ENCODE data around the gene C4B. TPM values are rescaled to one million over a fixed set of nuclear protein-coding genes. Genes with fewer than 3 reads are reported as not detected.
"Not testable (repeated sequence)": the region's sequence is repeated elsewhere in the genome, so short reads cannot be mapped to it uniquely, and the experiment has no call there.

C4B gene
- total RNA-seq, 1 experiment from 2014 or later: 8.8 TPM

DNA sequence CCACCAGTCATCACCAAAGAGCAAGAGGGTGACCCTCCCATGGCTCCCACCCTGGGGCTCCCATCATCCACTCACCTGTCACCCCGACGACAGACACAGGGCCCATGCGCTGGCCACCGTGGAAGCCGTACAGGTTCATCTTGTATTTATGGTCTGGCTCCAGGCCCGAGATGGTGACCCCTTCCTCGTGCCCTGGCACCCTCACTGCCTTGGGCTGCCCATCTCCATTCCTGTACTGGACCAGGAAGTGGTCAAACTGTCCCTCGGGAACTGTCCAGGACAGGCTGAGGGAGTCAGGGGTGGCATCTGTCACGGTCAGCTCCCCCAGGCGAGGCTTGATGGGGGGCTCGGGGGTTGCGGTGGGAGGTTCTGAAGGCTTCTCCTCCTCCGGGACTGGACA, 53.7 kb downstream of the C4B start:
- POLR2A ChIA-PET: interaction anchor here (0.6 kb wide), 1 partner anchor 29 kb away, joined by 4 read pairs; no protein-coding TSS in a partner anchor
- H3K4me3 ChIP-seq (ENCODE audit: low read depth in 2 of 2, low read length in 2 of 2); ATAC-seq; BruUV-seq (replicated peaks); intact Hi-C loops (cut with micrococcal nuclease; ENCODE audit: unreplicated experiment); in situ Hi-C loops (cut with HindIII; ENCODE audit: low pct_unique_long_range_greater_than_20kb, low sequenced_read_pairs); CTCF ChIA-PET; H3K36me3 ChIP-seq (ENCODE audit: control insufficient read depth, insufficient read depth, low read length); DNase-seq (ENCODE audit: low read depth, low spot score); H3K4me1 ChIP-seq (ENCODE audit: control insufficient read depth, insufficient read depth, low read length); H3K27me3 ChIP-seq (ENCODE audit: control insufficient read depth, insufficient read depth, low read length); H3K27ac ChIP-seq (ENCODE audit: low read length); H3K9me3 ChIP-seq (ENCODE audit: control insufficient read depth, insufficient read depth, low read depth, low read length): not testable (repeated sequence)

DNA sequence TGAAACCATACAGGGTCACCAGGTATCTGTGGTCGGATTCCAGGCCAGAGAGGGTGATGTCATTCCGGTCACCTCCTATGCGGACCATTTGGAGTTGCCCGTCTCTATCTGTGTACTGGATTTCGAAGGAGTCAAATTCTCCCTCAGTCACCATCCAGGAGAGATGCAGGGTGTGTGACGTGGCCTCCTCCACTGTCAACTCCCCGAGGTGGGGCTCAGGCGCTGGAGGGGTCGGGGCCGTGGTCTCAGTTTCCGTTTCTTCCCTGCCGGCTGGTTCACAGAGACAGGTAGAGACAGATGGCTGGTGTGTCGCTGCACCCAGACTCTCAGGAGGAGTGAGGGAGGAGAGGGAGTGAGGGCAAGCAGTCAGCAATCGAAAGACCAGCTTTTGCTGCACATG, 54.3 kb downstream of the C4B start:
- intact Hi-C loops (cut with micrococcal nuclease; ENCODE audit: unreplicated experiment) (no loop called here), in situ Hi-C loops (cut with HindIII; ENCODE audit: low pct_unique_long_range_greater_than_20kb, low sequenced_read_pairs) (no loop called here)
- ATAC-seq (no peak), DNase-seq (ENCODE audit: low read depth, low spot score) (no peak)
- POLR2A ChIA-PET: no interaction called here
- Histone ChIP-seq H3K4me3 (ENCODE audit: low read depth in 2 of 2, low read length in 2 of 2) (no peak overlapping the region), H3K27me3 (ENCODE audit: control insufficient read depth, insufficient read depth, low read length) (no peaks in the 10 kb centered on the region), H3K9me3 (ENCODE audit: control insufficient read depth, insufficient read depth, low read depth, low read length) (no peaks in the 10 kb centered on the region), H3K27ac (ENCODE audit: low read length) (no peak overlapping the region), H3K36me3 (ENCODE audit: control insufficient read depth, insufficient read depth, low read length) (no peaks in the 10 kb centered on the region), H3K4me1 (ENCODE audit: control insufficient read depth, insufficient read depth, low read length) (no peaks in the 10 kb centered on the region)
- CTCF ChIA-PET: no interaction called here
- BruUV-seq (replicated peaks): no TSS peak
- TF ChIP-seq, protein P1, sequence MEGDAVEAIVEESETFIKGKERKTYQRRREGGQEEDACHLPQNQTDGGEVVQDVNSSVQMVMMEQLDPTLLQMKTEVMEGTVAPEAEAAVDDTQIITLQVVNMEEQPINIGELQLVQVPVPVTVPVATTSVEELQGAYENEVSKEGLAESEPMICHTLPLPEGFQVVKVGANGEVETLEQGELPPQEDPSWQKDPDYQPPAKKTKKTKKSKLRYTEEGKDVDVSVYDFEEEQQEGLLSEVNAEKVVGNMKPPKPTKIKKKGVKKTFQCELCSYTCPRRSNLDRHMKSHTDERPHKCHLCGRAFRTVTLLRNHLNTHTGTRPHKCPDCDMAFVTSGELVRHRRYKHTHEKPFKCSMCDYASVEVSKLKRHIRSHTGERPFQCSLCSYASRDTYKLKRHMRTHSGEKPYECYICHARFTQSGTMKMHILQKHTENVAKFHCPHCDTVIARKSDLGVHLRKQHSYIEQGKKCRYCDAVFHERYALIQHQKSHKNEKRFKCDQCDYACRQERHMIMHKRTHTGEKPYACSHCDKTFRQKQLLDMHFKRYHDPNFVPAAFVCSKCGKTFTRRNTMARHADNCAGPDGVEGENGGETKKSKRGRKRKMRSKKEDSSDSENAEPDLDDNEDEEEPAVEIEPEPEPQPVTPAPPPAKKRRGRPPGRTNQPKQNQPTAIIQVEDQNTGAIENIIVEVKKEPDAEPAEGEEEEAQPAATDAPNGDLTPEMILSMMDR (IDR thresholded peaks at IDR 0.05): no peak
- TF ChIP-seq POLR2AphosphoS5 (IDR thresholded peaks at IDR 0.05; ENCODE audit: low read depth, low read length): no peak
- TF ChIP-seq, protein P2, sequence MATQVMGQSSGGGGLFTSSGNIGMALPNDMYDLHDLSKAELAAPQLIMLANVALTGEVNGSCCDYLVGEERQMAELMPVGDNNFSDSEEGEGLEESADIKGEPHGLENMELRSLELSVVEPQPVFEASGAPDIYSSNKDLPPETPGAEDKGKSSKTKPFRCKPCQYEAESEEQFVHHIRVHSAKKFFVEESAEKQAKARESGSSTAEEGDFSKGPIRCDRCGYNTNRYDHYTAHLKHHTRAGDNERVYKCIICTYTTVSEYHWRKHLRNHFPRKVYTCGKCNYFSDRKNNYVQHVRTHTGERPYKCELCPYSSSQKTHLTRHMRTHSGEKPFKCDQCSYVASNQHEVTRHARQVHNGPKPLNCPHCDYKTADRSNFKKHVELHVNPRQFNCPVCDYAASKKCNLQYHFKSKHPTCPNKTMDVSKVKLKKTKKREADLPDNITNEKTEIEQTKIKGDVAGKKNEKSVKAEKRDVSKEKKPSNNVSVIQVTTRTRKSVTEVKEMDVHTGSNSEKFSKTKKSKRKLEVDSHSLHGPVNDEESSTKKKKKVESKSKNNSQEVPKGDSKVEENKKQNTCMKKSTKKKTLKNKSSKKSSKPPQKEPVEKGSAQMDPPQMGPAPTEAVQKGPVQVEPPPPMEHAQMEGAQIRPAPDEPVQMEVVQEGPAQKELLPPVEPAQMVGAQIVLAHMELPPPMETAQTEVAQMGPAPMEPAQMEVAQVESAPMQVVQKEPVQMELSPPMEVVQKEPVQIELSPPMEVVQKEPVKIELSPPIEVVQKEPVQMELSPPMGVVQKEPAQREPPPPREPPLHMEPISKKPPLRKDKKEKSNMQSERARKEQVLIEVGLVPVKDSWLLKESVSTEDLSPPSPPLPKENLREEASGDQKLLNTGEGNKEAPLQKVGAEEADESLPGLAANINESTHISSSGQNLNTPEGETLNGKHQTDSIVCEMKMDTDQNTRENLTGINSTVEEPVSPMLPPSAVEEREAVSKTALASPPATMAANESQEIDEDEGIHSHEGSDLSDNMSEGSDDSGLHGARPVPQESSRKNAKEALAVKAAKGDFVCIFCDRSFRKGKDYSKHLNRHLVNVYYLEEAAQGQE (IDR thresholded peaks at IDR 0.05; ENCODE audit: insufficient read depth in 1 of 2, low read depth in 2 of 2, low read length in 1 of 2): no peak
- no peak for TF ChIP-seq SIN3A (IDR thresholded peaks at IDR 0.05; ENCODE audit: borderline replicate concordance, insufficient read depth, low read depth, low read length)

DNA sequence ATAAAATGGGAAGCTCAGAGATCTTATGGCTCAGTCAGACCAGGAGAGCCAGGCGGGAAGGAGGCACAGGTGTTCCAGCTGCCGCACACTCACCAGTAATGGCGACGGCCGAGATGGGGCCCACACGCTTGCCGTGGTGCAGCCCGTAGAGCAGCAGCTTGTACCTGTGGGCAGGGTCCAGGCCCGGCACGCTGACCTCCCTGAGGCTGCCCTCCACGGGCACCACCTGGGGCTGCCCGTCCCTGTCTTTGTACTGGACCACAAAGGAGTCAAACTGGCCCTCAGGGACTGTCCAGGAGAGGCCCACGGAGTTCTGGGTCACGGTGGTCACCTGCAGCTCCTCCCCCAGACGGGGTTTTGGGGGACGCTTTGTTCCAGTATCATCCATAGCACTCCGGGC, 54.9 kb downstream of the C4B start:
- no TSS peak for BruUV-seq (replicated peaks)
- in situ Hi-C loops (cut with HindIII; ENCODE audit: low pct_unique_long_range_greater_than_20kb, low sequenced_read_pairs): no loop called here
- no peaks in the 10 kb centered on the region for H3K9me3 ChIP-seq (ENCODE audit: control insufficient read depth, insufficient read depth, low read depth, low read length)
- no peak overlapping the region for H3K4me3 ChIP-seq (ENCODE audit: low read depth in 2 of 2, low read length in 2 of 2)
- intact Hi-C loops (cut with micrococcal nuclease; ENCODE audit: unreplicated experiment): no loop called here
- H3K36me3 ChIP-seq (ENCODE audit: control insufficient read depth, insufficient read depth, low read length): no peaks in the 10 kb centered on the region
- no peaks in the 10 kb centered on the region for H3K4me1 ChIP-seq (ENCODE audit: control insufficient read depth, insufficient read depth, low read length)
- H3K27me3 ChIP-seq (ENCODE audit: control insufficient read depth, insufficient read depth, low read length): no peaks in the 10 kb centered on the region
- no peak overlapping the region for H3K27ac ChIP-seq (ENCODE audit: low read length)
- no peak for TF ChIP-seq TCF7L2 (IDR thresholded peaks at IDR 0.05; ENCODE audit: low read depth, low read length)
- no peak for TF ChIP-seq POLR2AphosphoS5 (IDR thresholded peaks at IDR 0.05; ENCODE audit: low read depth, low read length)
- TF ChIP-seq, protein P1 (IDR thresholded peaks at IDR 0.05): no peak
- TF ChIP-seq, protein P2 (IDR thresholded peaks at IDR 0.05; ENCODE audit: insufficient read depth in 1 of 2, low read depth in 2 of 2, low read length in 1 of 2): no peak
- no peak for TF ChIP-seq SIN3A (IDR thresholded peaks at IDR 0.05; ENCODE audit: borderline replicate concordance, insufficient read depth, low read depth, low read length)
- POLR2A ChIA-PET: no interaction called here
- DNase-seq (ENCODE audit: low read depth, low spot score) (no peak), ATAC-seq (no peak)
- CTCF ChIA-PET: no interaction called here
